DOHH2 (cell line): ENCODE data around the gene SLC27A6.

ENCODE experiments used
- H3F3A ChIP-seq: fragments of 200-600 bp; sonication (generic), shearing (Covaris generic); 2 replicates; pipeline ENCODE4 v1.6.0; 2016; ENCODE audit warnings: antibody characterized with exemption, mild to moderate bottlenecking; ENCODE audit not compliant: control insufficient read depth, insufficient read depth
- H3K27ac ChIP-seq: fragments of 200-600 bp; sonication (generic); 2 replicates; pipeline ENCODE4 v1.5.1; 2014; ENCODE audit warnings: low read depth, mild to moderate bottlenecking, low read length, moderate library complexity
- H3K27me3 ChIP-seq: fragments of 200-600 bp; sonication (generic); 2 replicates; pipeline ENCODE4 v1.6.1; 2014; ENCODE audit warnings: mild to moderate bottlenecking, low read length, mixed read lengths; ENCODE audit not compliant: control insufficient read depth
- H3K36me3 ChIP-seq: fragments of 200-600 bp; sonication (generic); 2 replicates; pipeline ENCODE4 v1.6.1; 2014; ENCODE audit warnings: mild to moderate bottlenecking, low read length, moderate library complexity, mixed read lengths; ENCODE audit not compliant: control insufficient read depth
- H3K4me1 ChIP-seq: fragments of 200-600 bp; sonication (generic); 2 replicates; pipeline ENCODE4 v1.6.1; 2014; ENCODE audit warnings: mild to moderate bottlenecking, low read length, mixed read lengths; ENCODE audit not compliant: control insufficient read depth
- H3K4me2 ChIP-seq: fragments of 200-600 bp; sonication (generic); 2 replicates; pipeline ENCODE4 v1.6.0; 2014; ENCODE audit warnings: mild to moderate bottlenecking, low read length, moderate library complexity
- H3K4me3 ChIP-seq: fragments of 200-600 bp; sonication (generic); 2 replicates; pipeline ENCODE4 v1.5.1; 2014; ENCODE audit warnings: mild to moderate bottlenecking, low read length, mixed read lengths
- H3K79me2 ChIP-seq: fragments of 200-600 bp; sonication (generic); 2 replicates; pipeline ENCODE4 v1.6.1; 2014; ENCODE audit warnings: mild to moderate bottlenecking, low read length, mixed read lengths; ENCODE audit not compliant: control insufficient read depth
- H3K9me2 ChIP-seq: fragments of 200-600 bp; sonication (generic); replicated peaks from 2 replicates; pipeline ENCODE4 v1.6.1; 2014; ENCODE audit warnings: mild to moderate bottlenecking, low read length, mixed read lengths; ENCODE audit not compliant: control insufficient read depth
- H3K9me3 ChIP-seq: fragments of 200-600 bp; sonication (generic); 2 replicates; pipeline ENCODE4 v1.6.1; 2014; ENCODE audit warnings: antibody characterized with exemption, low read length, mixed read lengths; ENCODE audit not compliant: control insufficient read depth, insufficient read depth
- H4K20me1 ChIP-seq: fragments of 200-600 bp; sonication (generic); 2 replicates; pipeline ENCODE4 v1.6.0; 2014; ENCODE audit warnings: low read depth, mild to moderate bottlenecking, antibody characterized with exemption, low read length, moderate library complexity; ENCODE audit not compliant: control insufficient read depth, insufficient read depth
- EZH2phosphoT487 ChIP-seq: fragments of 200-600 bp; sonication (generic); IDR thresholded peaks from 2 replicates; pipeline ENCODE4 v1.6.1; 2017; ENCODE audit warnings: borderline replicate concordance, mild to moderate bottlenecking, antibody characterized with exemption, low read length, moderate library complexity, mixed read lengths
- TF ChIP-seq, protein P1 (sequence below): fragments of 200-600 bp; sonication (generic); IDR thresholded peaks from one replicate; pipeline ENCODE4 v1.5.1; 2014; ENCODE audit warnings: antibody characterized with exemption, mild to moderate bottlenecking, low read depth, low read length; ENCODE audit not compliant: poor library complexity, severe bottlenecking

The SLC27A6 gene

DNA sequence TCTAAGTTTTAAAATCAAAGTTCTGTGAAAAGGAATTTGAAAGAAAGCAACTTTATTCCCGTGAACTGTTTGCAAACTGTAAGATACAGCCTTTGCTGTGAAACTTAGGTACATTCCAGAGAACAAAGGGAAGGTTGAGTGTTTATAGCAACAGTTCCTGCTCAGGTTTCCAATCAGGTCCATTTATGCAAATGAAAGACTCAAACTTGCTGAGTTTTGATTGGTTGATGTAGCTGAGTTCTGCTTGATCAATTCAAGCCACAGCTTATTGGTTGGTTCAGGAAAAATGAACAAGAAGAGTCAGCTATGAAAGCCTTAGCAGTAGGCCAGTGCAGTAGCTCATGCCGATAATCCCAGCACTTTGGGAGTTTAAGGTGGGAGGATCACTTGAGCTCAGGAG is 37.9 kb downstream of the SLC27A6 start:
- H3K4me3 ChIP-seq = no peak overlapping the region
- no peaks in the 10 kb centered on the region for H3K36me3 ChIP-seq
- H3K4me1 ChIP-seq = no peaks in the 10 kb centered on the region
- no peaks in the 10 kb centered on the region for H3K27me3 ChIP-seq
- no peak overlapping the region for H3K4me2 ChIP-seq
- H3K9me2 ChIP-seq = no peaks in the 10 kb centered on the region
- H3K9me3 ChIP-seq = no peaks in the 10 kb centered on the region
- no peak overlapping the region for H3K27ac ChIP-seq
- H3K79me2 ChIP-seq = no peaks in the 10 kb centered on the region
- H3F3A ChIP-seq = no peaks in the 10 kb centered on the region
- no peaks in the 10 kb centered on the region for H4K20me1 ChIP-seq
- TF ChIP-seq, protein P1, sequence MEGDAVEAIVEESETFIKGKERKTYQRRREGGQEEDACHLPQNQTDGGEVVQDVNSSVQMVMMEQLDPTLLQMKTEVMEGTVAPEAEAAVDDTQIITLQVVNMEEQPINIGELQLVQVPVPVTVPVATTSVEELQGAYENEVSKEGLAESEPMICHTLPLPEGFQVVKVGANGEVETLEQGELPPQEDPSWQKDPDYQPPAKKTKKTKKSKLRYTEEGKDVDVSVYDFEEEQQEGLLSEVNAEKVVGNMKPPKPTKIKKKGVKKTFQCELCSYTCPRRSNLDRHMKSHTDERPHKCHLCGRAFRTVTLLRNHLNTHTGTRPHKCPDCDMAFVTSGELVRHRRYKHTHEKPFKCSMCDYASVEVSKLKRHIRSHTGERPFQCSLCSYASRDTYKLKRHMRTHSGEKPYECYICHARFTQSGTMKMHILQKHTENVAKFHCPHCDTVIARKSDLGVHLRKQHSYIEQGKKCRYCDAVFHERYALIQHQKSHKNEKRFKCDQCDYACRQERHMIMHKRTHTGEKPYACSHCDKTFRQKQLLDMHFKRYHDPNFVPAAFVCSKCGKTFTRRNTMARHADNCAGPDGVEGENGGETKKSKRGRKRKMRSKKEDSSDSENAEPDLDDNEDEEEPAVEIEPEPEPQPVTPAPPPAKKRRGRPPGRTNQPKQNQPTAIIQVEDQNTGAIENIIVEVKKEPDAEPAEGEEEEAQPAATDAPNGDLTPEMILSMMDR = no peak
- TF ChIP-seq EZH2phosphoT487 = no peak

DNA sequence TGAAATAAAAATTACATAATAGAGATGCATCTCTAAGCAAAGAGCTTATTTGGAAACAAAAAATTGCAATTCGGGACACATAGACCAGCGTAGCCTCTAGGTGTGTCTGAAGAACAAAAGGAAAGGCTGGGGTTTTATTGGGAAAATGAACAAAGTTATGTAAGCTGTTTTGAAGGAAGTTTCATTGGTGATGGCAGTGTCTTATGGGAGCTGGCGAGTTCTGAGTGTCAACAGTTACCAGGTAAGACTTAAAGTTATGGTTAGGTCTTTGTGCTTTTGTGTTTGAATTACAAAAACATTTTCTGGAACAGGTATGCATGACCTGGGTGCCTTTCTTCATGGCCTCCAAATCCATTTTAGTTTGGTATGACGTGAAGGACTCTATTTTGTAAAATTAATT is 48.9 kb downstream of the SLC27A6 start:
- Histone ChIP-seq H3K4me2 (no peak overlapping the region), H3K27me3 (no peaks in the 10 kb centered on the region), H3K36me3 (no peaks in the 10 kb centered on the region), H3K9me2 (no peaks in the 10 kb centered on the region), H4K20me1 (no peaks in the 10 kb centered on the region), H3K9me3 (no peaks in the 10 kb centered on the region), H3F3A (no peaks in the 10 kb centered on the region), H3K27ac (no peak overlapping the region), H3K4me1 (no peaks in the 10 kb centered on the region), H3K4me3 (no peak overlapping the region), H3K79me2 (no peaks in the 10 kb centered on the region)
- TF ChIP-seq, protein P1 = no peak
- no peak for TF ChIP-seq EZH2phosphoT487

DNA sequence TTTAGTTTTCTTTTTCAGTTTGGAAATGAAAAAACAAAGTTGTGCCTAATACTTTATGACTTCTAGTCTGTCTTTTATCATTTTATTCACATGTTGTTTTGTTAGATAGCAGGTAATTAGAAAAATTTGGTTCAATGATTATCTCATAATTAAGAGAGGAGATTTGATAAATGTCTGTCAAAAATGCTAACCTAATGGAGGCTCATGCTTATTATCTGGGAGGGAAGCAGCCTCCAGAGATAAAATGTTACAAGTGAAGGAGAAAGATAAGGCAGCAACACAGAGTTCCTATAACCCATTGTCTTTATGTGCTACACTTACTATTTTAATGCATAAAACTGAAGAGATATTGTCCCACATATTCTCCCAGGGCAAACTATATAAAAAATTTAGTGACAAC is 53.5 kb downstream of the SLC27A6 start:
- Histone ChIP-seq H3K36me3 (no peaks in the 10 kb centered on the region), H3K9me2 (no peaks in the 10 kb centered on the region), H3K9me3 (no peaks in the 10 kb centered on the region), H3K27me3 (no peaks in the 10 kb centered on the region), H3K27ac (no peak overlapping the region), H3K4me3 (no peak overlapping the region), H3K79me2 (no peaks in the 10 kb centered on the region), H4K20me1 (no peaks in the 10 kb centered on the region), H3K4me2 (no peak overlapping the region), H3F3A (no peaks in the 10 kb centered on the region), H3K4me1 (no peaks in the 10 kb centered on the region)
- TF ChIP-seq EZH2phosphoT487 = no peak
- TF ChIP-seq, protein P1 = no peak

DNA sequence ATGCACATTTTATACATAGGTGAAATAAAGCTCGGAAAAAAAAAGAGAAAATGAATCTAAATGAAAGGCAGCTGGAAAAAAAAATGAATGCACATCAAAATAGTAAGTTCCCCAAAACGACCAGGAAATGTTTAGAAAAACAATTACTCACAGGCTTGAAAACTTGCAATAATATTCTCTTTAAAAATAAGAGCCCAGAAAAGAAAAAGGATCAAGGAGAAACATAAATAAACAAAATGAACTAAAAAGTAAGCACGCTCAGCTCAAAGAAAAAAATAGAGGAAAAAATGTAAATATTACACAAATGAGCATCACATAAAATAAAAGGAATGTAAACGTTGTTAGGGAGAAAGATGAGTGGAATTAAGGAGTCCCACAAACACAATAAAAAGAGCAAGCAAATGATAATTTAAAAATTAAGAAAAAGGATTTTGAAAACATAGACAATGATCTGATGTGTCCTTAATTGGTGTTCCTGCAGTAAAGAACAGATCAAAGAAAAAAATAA is 54.2 kb downstream of the SLC27A6 start:
- Histone ChIP-seq H3K9me2 (no peaks in the 10 kb centered on the region), H3K27me3 (no peaks in the 10 kb centered on the region), H3K9me3 (no peaks in the 10 kb centered on the region), H3F3A (no peaks in the 10 kb centered on the region), H3K79me2 (no peaks in the 10 kb centered on the region), H4K20me1 (no peaks in the 10 kb centered on the region), H3K36me3 (no peaks in the 10 kb centered on the region), H3K4me3 (no peak overlapping the region), H3K4me1 (no peaks in the 10 kb centered on the region), H3K4me2 (no peak overlapping the region), H3K27ac (no peak overlapping the region)
- TF ChIP-seq, protein P1 = no peak
- no peak for TF ChIP-seq EZH2phosphoT487
